H1 (cell line): ENCODE data around the gene MATN1. TPM values are rescaled to one million over a fixed set of nuclear protein-coding genes. Genes with fewer than 3 reads are reported as not detected.

Experiments
- CTCF ChIA-PET: fragments of 300-600 bp; sonication (Branson Sonifier 250); formaldehyde crosslinking; loops from one replicate; lab custom pipeline; 2021; ENCODE audit not compliant: partially characterized antibody; lab: Charles Lee
- POLR2A ChIA-PET: fragments of 300-600 bp; sonication (Branson Sonifier 250); formaldehyde crosslinking; loops from one replicate; lab custom pipeline; 2021; ENCODE audit warnings: inconsistent platforms; ENCODE audit not compliant: partially characterized antibody; lab: Charles Lee
- DNase-seq, 2 experiments: peaks; one replicate each; pipeline versions ENCODE4 v3.0.0 to v3.0.0-alpha.2; 2010 to 2022; ENCODE audit warnings: low spot score in 2 of 2, low read depth in 1 of 2, mixed read lengths in 1 of 2
- FAIRE-seq: peaks from 2 replicates; lab custom pipeline; 2011; peaks lifted over from hg19 to GRCh38; lab: Jason Lieb, UNC
- H2AFZ ChIP-seq: 2 replicates; pipeline ENCODE4 v1.8.1; 2012; ENCODE audit warnings: low read length, inconsistent platforms
- H2AK5ac ChIP-seq: 2 replicates; pipeline ENCODE4 v1.6.1; 2013; ENCODE audit warnings: low read depth, low read length
- H2BK120ac ChIP-seq: replicated peaks from 2 replicates; pipeline ENCODE3; 2013; ENCODE audit warnings: low read depth, low read length, inconsistent platforms
- H2BK12ac ChIP-seq: 2 replicates; pipeline ENCODE4 v1.6.1; 2013; ENCODE audit warnings: low read depth, low read length
- H2BK15ac ChIP-seq: 2 replicates; pipeline ENCODE4 v1.6.1; 2013; ENCODE audit warnings: low read length
- H2BK20ac ChIP-seq: 2 replicates; pipeline ENCODE4 v1.6.1; 2013; ENCODE audit warnings: low read length
- H2BK5ac ChIP-seq: 2 replicates; pipeline ENCODE4 v1.6.1; 2013; ENCODE audit warnings: low read depth, low read length
- H3K14ac ChIP-seq: 2 replicates; pipeline ENCODE4 v1.6.1; 2013; ENCODE audit warnings: inconsistent platforms; ENCODE audit not compliant: insufficient read length
- H3K18ac ChIP-seq: 2 replicates; pipeline ENCODE4 v1.6.1; 2013; ENCODE audit warnings: low read length; ENCODE audit errors: extremely low read depth
- H3K23ac ChIP-seq: 2 replicates; pipeline ENCODE4 v1.6.1; 2013; ENCODE audit warnings: inconsistent platforms; ENCODE audit not compliant: insufficient read length
- H3K23me2 ChIP-seq: 2 replicates; pipeline ENCODE4 v1.6.1; 2013; ENCODE audit warnings: low read depth, low read length
- H3K27ac ChIP-seq: 2 replicates; pipeline ENCODE4 v1.6.1; 2011; ENCODE audit warnings: low read depth, low read length, inconsistent platforms
- H3K27me3 ChIP-seq, 4 experiments: replicated peaks in 1 of 4; 1 replicate in 1 of 4; 2 replicates in 3 of 4; pipeline versions ENCODE4 v1.6.1 to v1.8.1; 2011 to 2013; ENCODE audit warnings: low read length in 3 of 4, mild to moderate bottlenecking in 3 of 4, inconsistent platforms in 2 of 4, mixed read lengths in 2 of 4, moderate library complexity in 1 of 4; ENCODE audit not compliant: control insufficient read depth in 3 of 4, insufficient read depth in 3 of 4; ENCODE audit errors: extremely low read depth in 1 of 4
- H3K36me3 ChIP-seq, 4 experiments: 2 replicates each; pipeline versions ENCODE4 v1.6.1 to v1.8.1; 2011 to 2013; ENCODE audit warnings: mild to moderate bottlenecking in 4 of 4, low read length in 3 of 4, moderate library complexity in 2 of 4, control low read depth in 1 of 4, inconsistent platforms in 1 of 4; ENCODE audit not compliant: insufficient read depth in 4 of 4, control insufficient read depth in 2 of 4
- H3K4ac ChIP-seq: replicated peaks from 2 replicates; pipeline ENCODE3; 2013; ENCODE audit warnings: low read length, low read depth, mixed read lengths, inconsistent platforms; ENCODE audit not compliant: insufficient read length
- H3K4me1 ChIP-seq, 4 experiments: replicated peaks in 1 of 4; 1 replicate in 1 of 4; 2 replicates in 3 of 4; pipeline versions ENCODE4 v1.6.1 to v1.8.1; 2011 to 2013; ENCODE audit warnings: low read length in 3 of 4, inconsistent platforms in 2 of 4, mixed read lengths in 1 of 4; ENCODE audit not compliant: insufficient read depth in 4 of 4, control insufficient read depth in 3 of 4
- H3K4me2 ChIP-seq, 2 experiments: 2 replicates each; pipeline versions ENCODE4 v1.6.1 to v1.8.1; 2011 to 2013; ENCODE audit warnings: low read depth in 2 of 2, low read length in 2 of 2, control low read depth in 1 of 2, inconsistent platforms in 1 of 2, mild to moderate bottlenecking in 1 of 2; ENCODE audit not compliant: insufficient read depth in 1 of 2
- H3K4me3 ChIP-seq, 4 experiments: fragments of 200-600, 300-600 bp in 1 of 4; sonication (generic), shearing (Covaris generic), sonication (Bioruptor Twin) in 1 of 4; 2 replicates each; pipeline versions ENCODE4 v1.5.1 to v1.8.1; 2011 to 2016; ENCODE audit warnings: low read length in 4 of 4, low read depth in 3 of 4, control low read depth in 2 of 4, inconsistent platforms in 2 of 4, mild to moderate bottlenecking in 2 of 4, mixed read lengths in 1 of 4, moderate library complexity in 1 of 4; ENCODE audit not compliant: insufficient read depth in 2 of 4; ENCODE audit errors: extremely low read depth in 1 of 4
- H3K56ac ChIP-seq: replicated peaks from 2 replicates; pipeline ENCODE3; 2013; ENCODE audit warnings: low read depth, mild to moderate bottlenecking, mixed read lengths, low read length, inconsistent platforms; ENCODE audit not compliant: insufficient read length
- H3K79me1 ChIP-seq: 2 replicates; pipeline ENCODE4 v1.6.1; 2013; ENCODE audit warnings: low read depth, low read length, control low read depth
- H3K79me2 ChIP-seq, 2 experiments: 2 replicates each; pipeline versions ENCODE4 v1.6.1 to v1.8.1; 2012 to 2013; ENCODE audit warnings: low read length in 2 of 2, mild to moderate bottlenecking in 2 of 2, inconsistent platforms in 1 of 2; ENCODE audit not compliant: insufficient read depth in 2 of 2, control insufficient read depth in 1 of 2
- H3K9ac ChIP-seq, 4 experiments: replicated peaks in 1 of 4; 1 replicate in 1 of 4; 2 replicates in 3 of 4; pipeline versions ENCODE4 v1.6.1 to v1.8.1; 2011 to 2013; ENCODE audit warnings: low read depth in 3 of 4, low read length in 3 of 4, control low read depth in 2 of 4, mild to moderate bottlenecking in 2 of 4, moderate library complexity in 2 of 4, inconsistent platforms in 1 of 4; ENCODE audit errors: extremely low read depth in 1 of 4
- H3K9me3 ChIP-seq, 2 experiments: 2 replicates each; pipeline versions ENCODE4 v1.6.1 to v1.8.1; 2012 to 2013; ENCODE audit warnings: mild to moderate bottlenecking in 2 of 2, moderate library complexity in 2 of 2, control low read depth in 1 of 2, inconsistent platforms in 1 of 2, low read depth in 1 of 2, low read length in 1 of 2, mixed read lengths in 1 of 2; ENCODE audit not compliant: insufficient read depth in 2 of 2
- H4K20me1 ChIP-seq, 2 experiments: replicated peaks in 1 of 2; 2 replicates each; pipeline versions ENCODE3 to v1.8.1; 2011 to 2013; ENCODE audit warnings: inconsistent platforms in 2 of 2, low read length in 2 of 2, mild to moderate bottlenecking in 1 of 2; ENCODE audit not compliant: insufficient read depth in 2 of 2, control insufficient read depth in 1 of 2
- H4K5ac ChIP-seq: 2 replicates; pipeline ENCODE4 v1.6.1; 2013; ENCODE audit warnings: low read length, low read depth, mixed read lengths, inconsistent platforms; ENCODE audit not compliant: insufficient read length
- H4K8ac ChIP-seq: 2 replicates; pipeline ENCODE4 v1.8.0; 2013; ENCODE audit warnings: mild to moderate bottlenecking, moderate library complexity, low read length, inconsistent platforms; ENCODE audit not compliant: insufficient read depth; ENCODE audit errors: extremely low read depth
- H4K91ac ChIP-seq: replicated peaks from 2 replicates; pipeline ENCODE3; 2013; ENCODE audit warnings: low read length, mixed read lengths, inconsistent platforms; ENCODE audit not compliant: insufficient read length
- CBX8 ChIP-seq: fragments of 300-800, 300-1000 bp; sonication (generic); IDR thresholded peaks from 2 replicates; pipeline ENCODE4 v1.7.1; 2016; ENCODE audit warnings: low read depth, low read length, borderline replicate concordance
- JUN ChIP-seq: IDR thresholded peaks from 2 replicates; pipeline ENCODE4 v1.6.1; 2011; ENCODE audit warnings: low read depth, mild to moderate bottlenecking, improper control_type of control experiment, low read length
- RFX5 ChIP-seq: IDR thresholded peaks from 2 replicates; pipeline ENCODE4 v1.6.1; 2011; ENCODE audit warnings: low read depth, low read length, improper control_type of control experiment, borderline replicate concordance
- SRF ChIP-seq: IDR thresholded peaks from 2 replicates; pipeline ENCODE4 v1.6.1; 2011; ENCODE audit warnings: mild to moderate bottlenecking, low read depth, low read length, moderate library complexity
- WGBS, 2 experiments: shearing (Covaris generic) in 1 of 2; methylation state at CpG; one replicate each; pipeline versions ENCODE4 v1.1.6 to v1.1.7; 2013 to 2015; ENCODE audit warnings: low lambda C conversion rate in 2 of 2, mixed read lengths in 2 of 2, inconsistent platforms in 1 of 2, low coverage in 1 of 2, missing lambda C conversion rate in 1 of 2; ENCODE audit not compliant: insufficient replicate concordance in 2 of 2, insufficient coverage in 1 of 2, insufficient read length in 1 of 2; ENCODE audit errors: extremely low coverage in 1 of 2, missing lambda C conversion rate in 1 of 2; 5-methylcytosine and 5-hydroxymethylcytosine counted together
- polyA plus RNA-seq, 7 experiments: library from polyadenylated mRNA; depleted of rRNA in 3 of 7; stranded (reverse) in 5 of 7; unstranded in 2 of 7; fragments of >200 nt in 5 of 7; fragments of 200-250 nt in 2 of 7; gene quantifications; 1 replicate in 5 of 7; 2 replicates in 1 of 7; 4 replicates in 1 of 7; pipeline versions ENCODE4 v1.2.1 to v1.2.3, GENCODE V29; 2011 to 2013; ENCODE audit warnings: missing spikeins in 2 of 7, mixed read lengths in 2 of 7
- total RNA-seq: library from RNA; stranded (reverse); fragmentation: NEBNext Ultra II Directional; extraction: Animal tissue kit (Norgen Biotek cat#: 25700); gene quantifications from 2 replicates; pipeline ENCODE4 v1.2.1, GENCODE V29; 2021

The MATN1 gene
- total and polyA plus RNA-seq, 2 of the 8 experiments (the other 6 are each of a cell fraction or from before 2014, with no cell fraction given), result 0.12 to 0.28 TPM

- H2BK20ac ChIP-seq, result no peak overlapping the region
- H4K91ac ChIP-seq, result no peak overlapping the region
- H3K23me2 ChIP-seq, result peaks cover 6% of the 10 kb centered on the region; the same call in 1 of the 2 replicates
- H3K36me3 ChIP-seq, result no peaks in the 10 kb centered on the region
- no peaks in the 10 kb centered on the region for H3K79me1 ChIP-seq
- POLR2A ChIA-PET, result interaction anchor here (2.1 kb wide), 1 partner anchor 7 kb away, joined by 5 read pairs; no protein-coding TSS in a partner anchor
- H3K9ac ChIP-seq, result no peak overlapping the region
- 90% methylated on average over 16 of the region's 16 CpGs; no CpG with 5 or more reads in 1 of the 2 experiments for WGBS, 2 experiments
- no peak overlapping the region for H2BK5ac ChIP-seq
- H3K4me2 ChIP-seq, result no peak overlapping the region
- TF ChIP-seq SRF (no peak), RFX5 (no peak), CBX8 (no peak), JUN (no peak)
- CTCF ChIA-PET, result interaction anchor here (0.6 to 55.1 kb wide), 30 partner anchors 10 to 463 kb away, joined by 3 to 1640 read pairs (median 4); partner anchors contain the start of genes LAPTM5 and SDC3
- H4K8ac ChIP-seq, result no peak overlapping the region
- H2BK15ac ChIP-seq, result no peak overlapping the region
- H3K9me3 ChIP-seq, result peaks cover 7 to 11% of the 10 kb centered on the region in 2 experiments
- no peak overlapping the region for H2AK5ac ChIP-seq
- H4K5ac ChIP-seq, result no peak overlapping the region
- no peak overlapping the region for H3K4ac ChIP-seq
- H3K14ac ChIP-seq, result no peak overlapping the region
- no peak overlapping the region for H2AFZ ChIP-seq
- H2BK120ac ChIP-seq, result no peak overlapping the region
- no peaks in the 10 kb centered on the region; a peak in 1 of 7 replicates for H3K27me3 ChIP-seq
- no peaks in the 10 kb centered on the region for H4K20me1 ChIP-seq
- peaks cover 0 to 4% (median 1%) of the 10 kb centered on the region in 4 experiments; a peak in 4 of 7 replicates for H3K4me1 ChIP-seq
- H3K79me2 ChIP-seq, result no peaks in the 10 kb centered on the region
- H3K4me3 ChIP-seq, result no peak overlapping the region
- H2BK12ac ChIP-seq, result no peak overlapping the region
- FAIRE-seq, result no peak
- no peak overlapping the region for H3K18ac ChIP-seq
- H3K56ac ChIP-seq, result no peak overlapping the region
- H3K23ac ChIP-seq, result no peak overlapping the region
- no peak overlapping the region for H3K27ac ChIP-seq
- DNase-seq, result no peak
Observed at GRCh38 chr1:30720271-30721223, 2.8 kb downstream of the MATN1 start.
